MCF 10A (cell line): ENCODE measurements around the gene SLC35B2. TPM values are rescaled to one million over a fixed set of nuclear protein-coding genes. Genes with fewer than 3 reads are reported as not detected.

Experiments used
- BruUV-seq: library from RNA; stranded (reverse); fragments of 400-500 nt; replicated peaks from 2 replicates; lab custom pipeline; 2021; lab: Mats Ljungman, UMichigan
- CTCF ChIA-PET: fragments of 300-600 bp; sonication (Branson Sonifier 250); formaldehyde crosslinking; extraction: SDS; loops from one replicate; lab custom pipeline; 2021; ENCODE audit warnings: antibody characterized with exemption, inconsistent platforms; lab: Yijun Ruan, JAX
- POLR2A ChIA-PET: fragments of 300-600, 350-650 bp; sonication (Branson Sonifier 250); formaldehyde crosslinking; extraction: SDS; loops from one replicate; lab custom pipeline; 2020; ENCODE audit warnings: antibody characterized with exemption, inconsistent platforms; lab: Yijun Ruan, JAX
- DNase-seq: peaks from one replicate; pipeline ENCODE4 v3.0.0-alpha.2; 2018; ENCODE audit not compliant: unreplicated experiment
- H3K27ac Mint-ChIP-seq: one replicate; pipeline ENCODE4 v1.8.0; 2022; ENCODE audit warnings: mild to moderate bottlenecking, low read depth, mixed read lengths; ENCODE audit not compliant: unreplicated experiment
- H3K27me3 Mint-ChIP-seq: one replicate; pipeline ENCODE4 v1.8.0; 2022; ENCODE audit warnings: mixed read lengths; ENCODE audit not compliant: insufficient read depth, unreplicated experiment
- H3K36me3 Mint-ChIP-seq: one replicate; pipeline ENCODE4 v1.8.0; 2022; ENCODE audit warnings: mild to moderate bottlenecking, moderate library complexity, mixed read lengths; ENCODE audit not compliant: insufficient read depth, unreplicated experiment
- H3K4me1 Mint-ChIP-seq: one replicate; pipeline ENCODE4 v1.8.0; 2022; ENCODE audit warnings: mixed read lengths; ENCODE audit not compliant: insufficient read depth, unreplicated experiment
- H3K4me3 Mint-ChIP-seq: one replicate; pipeline ENCODE4 v1.8.0; 2022; ENCODE audit warnings: mild to moderate bottlenecking, moderate library complexity, mixed read lengths; ENCODE audit not compliant: unreplicated experiment
- H3K9me3 Mint-ChIP-seq: one replicate; pipeline ENCODE4 v1.8.0; 2022; ENCODE audit warnings: mixed read lengths; ENCODE audit not compliant: unreplicated experiment
- CTCF ChIP-seq: fragments of 200-600 bp; IDR thresholded peaks from one replicate; pipeline ENCODE4 v1.8.0; 2022; ENCODE audit warnings: antibody characterized with exemption, mild to moderate bottlenecking; ENCODE audit not compliant: unreplicated experiment
- intact Hi-C: fragments of 100-400 bp; cut with micrococcal nuclease; formaldehyde crosslinking; loops from 2 replicates; pipeline ENCODE4 v1.14.1; 2022
- total RNA-seq: library from RNA; stranded (reverse); gene quantifications from 2 replicates; pipeline ENCODE4 v1.2.3, GENCODE V29; 2022

SLC35B2 gene
- total RNA-seq, 1 experiment from 2014 or later = 27.1 TPM

GRCh38 chr6:44264154-44265006 is 7.1 kb upstream of the SLC35B2 start:
- TF ChIP-seq CTCF = no peak
- no TSS peak for BruUV-seq
- ChIA-PET CTCF (interaction anchor here (0.7 to 1.9 kb wide), 9 partner anchors 9 to 96 kb away, joined by 3 to 8 read pairs (median 3); no protein-coding TSS in a partner anchor), POLR2A (interaction anchor here (1.3 to 3.3 kb wide), 4 partner anchors 8 to 75 kb away, joined by 3 to 25 read pairs (median 7); partner anchors contain the start of gene HSP90AB1)
- H3K9me3 Mint-ChIP-seq = no peaks in the 10 kb centered on the region
- peak overlapping the region; percentile 77 for H3K27ac Mint-ChIP-seq
- peaks cover 23% of the 10 kb centered on the region for H3K4me1 Mint-ChIP-seq
- peak overlapping the region; percentile 91 for H3K4me3 Mint-ChIP-seq
- H3K27me3 Mint-ChIP-seq = peaks cover 1% of the 10 kb centered on the region
- intact Hi-C loops = loop anchor here (2.0 to 5.0 kb wide), 2 partner anchors 48 to 193 kb away; partner anchors contain the start of gene AARS2
- DNase-seq = no peak
- H3K36me3 Mint-ChIP-seq = no peaks in the 10 kb centered on the region

GRCh38 chr6:44263354-44264100 is 6.2 kb upstream of the SLC35B2 start:
- DNase-seq = no peak
- ChIA-PET CTCF (interaction anchor here (0.8 to 1.9 kb wide), 6 partner anchors 21 to 95 kb away, joined by 3 to 8 read pairs (median 4); no protein-coding TSS in a partner anchor), POLR2A (interaction anchor here (1.6 to 3.3 kb wide), 2 partner anchors 16 to 76 kb away, joined by 7 to 25 read pairs; partner anchors contain the start of gene HSP90AB1)
- Mint-ChIP-seq H3K27me3 (no peaks in the 10 kb centered on the region), H3K27ac (peak overlapping the region; percentile 77), H3K4me3 (peak overlapping the region; percentile 91), H3K4me1 (peaks cover 23% of the 10 kb centered on the region), H3K36me3 (no peaks in the 10 kb centered on the region), H3K9me3 (no peaks in the 10 kb centered on the region)
- no TSS peak for BruUV-seq
- intact Hi-C loops = loop anchor here (2.0 kb wide), 1 partner anchor 49 kb away; the partner anchor contains the start of gene AARS2
- TF ChIP-seq CTCF = no peak

- ChIA-PET CTCF (interaction anchor here (1.0 to 1.8 kb wide), 4 partner anchors 9 to 81 kb away, joined by 3 to 9 read pairs (median 4); no protein-coding TSS in a partner anchor), POLR2A (interaction anchor here (0.7 to 3.3 kb wide), 5 partner anchors 9 to 25 kb away, joined by 3 to 25 read pairs (median 3); partner anchors contain the start of gene HSP90AB1)
- peaks cover 3% of the 10 kb centered on the region for H3K36me3 Mint-ChIP-seq
- intact Hi-C loops = no loop called here
- H3K9me3 Mint-ChIP-seq = no peaks in the 10 kb centered on the region
- peak overlapping the region; percentile 77 for H3K27ac Mint-ChIP-seq
- peak overlapping the region; percentile 91 for H3K4me3 Mint-ChIP-seq
- peaks cover 29% of the 10 kb centered on the region for H3K4me1 Mint-ChIP-seq
- TF ChIP-seq CTCF = no peak
- no peaks in the 10 kb centered on the region for H3K27me3 Mint-ChIP-seq
- no peak for DNase-seq
- BruUV-seq = no TSS peak
These were observed 5.4 kb upstream of the SLC35B2 start for GRCh38 chr6:44262467-44263353.
